NCI-H446 treated with DMSO at 0.1 percent for 48 hours (cell line): ENCODE results near the gene ERO1A.
A peak's percentile ranks its signal among the peaks of the same experiment; 100 is the strongest.

Experiments used
- DNase-seq: peaks from one replicate; lab custom pipeline; 2025; lab: John Stamatoyannopoulos, UW

Gene ERO1A

GRCh38 chr14:52694761-52695480, 437 bp downstream of the ERO1A start:
- DNase-seq = no peak

DNA sequence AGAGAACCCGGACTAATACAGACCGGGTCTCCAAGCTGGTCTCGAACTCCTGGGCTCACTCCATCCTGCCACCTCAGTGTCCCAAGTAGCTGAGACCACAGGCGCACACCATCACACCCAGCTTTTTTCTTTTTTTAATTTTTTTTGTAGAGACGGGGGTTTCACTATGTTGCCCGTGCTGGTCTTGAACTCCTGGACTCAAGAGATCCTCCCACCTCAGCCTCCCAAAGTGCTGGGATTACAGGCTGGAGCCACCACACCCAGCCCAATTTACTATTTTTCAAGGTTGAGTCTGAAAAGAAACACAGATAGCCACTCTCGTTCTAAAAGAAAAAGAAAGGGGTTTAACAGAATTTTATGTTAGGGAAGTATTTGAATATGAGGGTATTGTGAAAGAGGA, 1.8 kb downstream of the ERO1A start:
- DNase-seq = no peak

DNA sequence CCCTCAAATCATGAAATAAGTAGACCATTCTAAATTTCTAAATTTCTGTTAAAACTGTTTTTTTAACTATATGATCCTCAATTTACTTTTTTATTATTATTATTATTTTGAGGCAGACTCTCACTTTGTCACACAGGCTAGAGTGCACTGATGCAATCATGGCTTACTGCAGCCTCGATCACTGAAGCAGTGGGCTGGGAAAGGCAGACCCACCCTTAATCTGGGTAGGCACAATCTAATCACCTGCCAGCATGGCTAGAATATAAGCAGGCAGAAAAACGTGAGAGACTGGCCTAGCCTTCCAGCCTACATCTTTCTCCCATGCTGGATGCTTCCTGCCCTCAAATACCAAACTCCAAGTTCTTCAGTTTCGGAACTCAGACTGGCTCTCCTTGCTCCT, 2.3 kb downstream of the ERO1A start:
- DNase-seq = no peak

DNA sequence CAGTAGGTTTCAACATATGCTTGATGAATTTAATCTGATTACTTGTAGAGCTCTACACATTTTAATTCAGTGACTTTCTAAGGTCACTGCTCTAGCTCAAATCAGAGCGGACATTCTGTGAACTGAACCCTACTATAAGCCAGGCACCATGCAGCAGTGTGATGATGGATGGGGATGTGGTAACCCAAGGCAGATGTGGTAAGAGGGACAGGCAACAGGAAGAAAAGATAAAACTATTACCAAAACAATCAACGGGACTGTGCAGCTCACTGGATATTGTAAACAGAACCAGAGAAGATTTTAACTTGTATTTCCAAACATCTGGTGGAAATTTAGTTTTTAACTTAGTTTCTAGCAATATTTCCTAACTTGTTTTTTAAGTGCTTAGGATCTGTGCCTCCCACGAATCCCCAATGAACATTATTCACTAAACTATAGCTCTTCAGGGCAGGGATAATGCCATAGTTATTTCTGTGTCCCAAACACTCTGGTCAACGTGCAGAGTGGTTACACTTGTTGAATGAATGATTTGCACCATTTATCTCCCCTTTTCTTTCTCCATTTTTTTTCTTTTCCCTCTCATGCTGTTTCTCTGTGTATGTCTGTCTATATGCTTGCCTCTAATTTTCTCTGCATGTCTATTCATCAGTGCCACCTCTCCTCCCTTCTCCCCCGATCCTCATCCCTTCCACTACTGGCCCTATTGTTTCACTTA, 3.0 kb downstream of the ERO1A start:
- no peak for DNase-seq

DNA sequence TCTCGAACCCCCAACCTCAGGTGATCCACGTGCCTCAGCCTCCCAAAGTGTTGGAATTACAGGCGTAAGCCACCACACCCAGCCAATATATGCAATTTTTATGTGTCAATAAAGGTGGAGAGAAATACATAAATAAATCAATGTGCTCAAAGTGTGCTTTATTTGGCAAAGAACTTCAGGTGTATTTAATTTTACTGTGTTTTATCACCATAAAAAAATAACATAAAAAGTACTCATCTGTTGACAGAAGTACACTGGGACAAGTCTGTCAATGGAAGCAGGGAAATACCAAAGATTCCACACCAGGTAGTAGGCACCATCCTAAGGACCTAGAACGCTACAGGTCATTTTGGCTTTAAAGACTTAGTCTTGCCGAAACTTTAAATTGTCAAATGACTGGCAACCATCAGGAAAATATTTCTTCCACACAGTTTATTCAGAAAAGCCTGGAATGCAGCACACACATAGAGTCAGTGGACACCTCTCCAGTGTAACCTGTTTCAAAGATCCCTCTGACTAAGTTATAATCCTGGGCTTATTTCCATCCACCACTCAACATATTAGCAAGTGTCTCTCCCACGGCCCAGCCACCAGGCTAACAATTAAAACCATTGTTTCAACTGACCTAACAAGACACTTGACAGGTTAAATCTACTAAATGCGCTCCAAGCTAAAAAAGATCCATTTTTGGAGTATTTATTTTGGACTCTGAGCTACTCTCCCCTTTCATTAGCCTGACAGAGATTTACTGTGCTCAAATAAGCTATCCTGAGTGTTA, 4.2 kb downstream of the ERO1A start:
- DNase-seq = no peak

- DNase-seq = no peak
Observed at GRCh38 chr14:52686176-52686575, 9.2 kb downstream of the ERO1A start.

DNA sequence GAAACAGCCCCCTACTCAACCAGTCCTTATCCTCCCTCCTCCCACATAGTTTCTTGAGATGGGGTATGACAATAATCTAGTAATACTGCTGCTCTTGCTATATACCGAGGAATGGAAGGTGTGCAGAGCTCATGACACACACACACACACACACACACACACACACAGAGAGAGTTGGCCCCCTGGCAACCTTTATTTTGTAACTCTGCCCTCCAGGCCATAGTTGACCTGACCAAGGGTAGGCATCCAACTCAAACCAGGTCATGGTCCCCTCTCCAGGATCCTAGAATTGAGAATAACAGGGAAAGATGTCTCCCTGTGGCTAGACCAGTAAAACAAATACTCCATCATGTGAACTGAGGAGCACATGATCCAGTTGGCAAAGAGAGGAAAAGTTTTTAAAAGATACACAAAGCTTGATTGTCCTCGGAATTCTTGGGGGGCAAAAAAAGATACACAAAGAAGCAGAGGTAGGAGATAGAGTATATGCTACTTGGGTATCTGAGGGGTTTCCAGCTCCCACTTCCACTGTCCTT, 11.3 kb downstream of the ERO1A start:
- no peak for DNase-seq

DNA sequence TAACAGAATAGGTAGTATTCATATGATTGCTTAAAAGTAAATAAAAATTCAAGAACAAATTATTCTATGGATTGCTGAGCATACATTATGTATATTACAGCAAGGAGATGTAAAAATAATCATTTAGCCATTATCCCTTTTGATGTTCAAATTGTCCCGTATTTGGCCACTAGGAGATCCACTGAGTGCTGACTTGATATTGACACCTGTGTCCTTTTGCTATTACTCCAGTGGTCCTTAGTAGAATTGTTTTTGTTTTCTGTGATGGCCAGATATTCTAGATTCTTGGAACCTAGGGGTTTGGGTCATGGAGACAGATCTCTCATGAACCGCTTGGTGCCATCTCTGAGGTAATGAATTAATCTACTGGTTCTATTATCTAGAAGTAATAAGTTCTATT, 16.8 kb downstream of the ERO1A start:
- no peak for DNase-seq

DNA sequence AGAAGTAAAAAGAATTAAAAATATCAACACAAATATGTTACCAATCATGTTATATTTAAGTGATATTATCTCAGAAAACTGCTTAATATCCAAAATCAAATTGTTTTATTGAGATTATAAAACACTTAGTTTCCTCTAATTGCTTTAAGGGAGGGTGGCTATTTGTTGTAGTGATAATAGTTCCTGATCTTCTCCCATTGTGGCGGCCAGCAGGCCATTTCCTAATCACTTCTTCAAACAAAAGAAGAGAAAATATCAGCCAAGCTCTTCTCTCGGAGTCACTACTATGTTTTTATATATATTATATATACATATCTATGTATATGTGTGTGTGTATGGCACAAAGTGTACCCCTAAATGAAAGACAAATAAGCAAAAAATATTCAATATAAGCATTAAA, 31.5 kb downstream of the ERO1A start:
- DNase-seq = no peak

- no peak for DNase-seq
Observed at GRCh38 chr14:52661314-52661713, 34.0 kb downstream of the ERO1A start.

GRCh38 chr14:52660832-52661231, 34.5 kb downstream of the ERO1A start:
- no peak for DNase-seq

- DNase-seq = no peak
Observed at GRCh38 chr14:52660325-52660724, 35.0 kb downstream of the ERO1A start.

GRCh38 chr14:52656905-52657304, 38.5 kb downstream of the ERO1A start:
- DNase-seq = no peak

- DNase-seq = no peak
Observed at GRCh38 chr14:52650774-52651173, 44.6 kb downstream of the ERO1A start.

- DNase-seq = no peak
Observed at GRCh38 chr14:52649511-52649910, 45.8 kb downstream of the ERO1A start.

DNA sequence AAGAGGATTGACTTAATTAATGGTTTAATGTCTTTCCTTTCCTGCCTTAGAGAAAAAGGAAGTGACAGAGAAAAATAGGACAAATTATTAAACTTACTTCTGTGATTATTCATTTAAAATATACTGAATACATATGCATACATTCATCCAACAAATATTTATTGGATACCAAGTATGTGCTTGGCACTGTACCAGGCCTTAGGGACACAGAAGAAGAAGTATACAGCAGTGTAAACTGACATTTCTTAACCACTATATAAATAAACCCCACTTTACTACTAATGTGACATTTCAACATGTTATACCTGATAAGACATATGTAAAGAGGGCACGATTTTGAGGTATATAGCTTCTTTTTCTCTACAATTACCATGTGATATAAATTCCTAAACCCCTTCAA, 53.6 kb downstream of the ERO1A start:
- DNase-seq = no peak

- no peak for DNase-seq
Observed at GRCh38 chr14:52640137-52640536, 55.2 kb downstream of the ERO1A start.

DNA sequence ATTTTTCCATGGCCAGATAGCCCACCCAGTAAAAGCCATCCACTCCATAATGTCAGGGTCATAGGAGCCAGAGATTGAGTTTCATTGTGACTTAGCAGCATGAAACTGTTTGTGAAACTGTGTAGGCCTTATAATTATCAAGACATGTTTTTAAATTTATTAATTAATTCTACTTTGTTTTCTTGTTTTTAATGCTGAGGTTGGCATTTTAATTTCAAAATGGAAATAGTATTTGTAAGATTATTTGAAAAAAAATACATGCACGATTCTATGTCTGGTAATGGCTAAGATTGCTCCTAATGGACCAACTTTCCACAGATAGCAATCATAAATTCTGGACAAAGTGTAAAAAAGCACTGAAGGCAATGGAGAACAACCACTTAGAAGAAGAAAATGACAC, 75.7 kb downstream of the ERO1A start:
- no peak for DNase-seq

DNA sequence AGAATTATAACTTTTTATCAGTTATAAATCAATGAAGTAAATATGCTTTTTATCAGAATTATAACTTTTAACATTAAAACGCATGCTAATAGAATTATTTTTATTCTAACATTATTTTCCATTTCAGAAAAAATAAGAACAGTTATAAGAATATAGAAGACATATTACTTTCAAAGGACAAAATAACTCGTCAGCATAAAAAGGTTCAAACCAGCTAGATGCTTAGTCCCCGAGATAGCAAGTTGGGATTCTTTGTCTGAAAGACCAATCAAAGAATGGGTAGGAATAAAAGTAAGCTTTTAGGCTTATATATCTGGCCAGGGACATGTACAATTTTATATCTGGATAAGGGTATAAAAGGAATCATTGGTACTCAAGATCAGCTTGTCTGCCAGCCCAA, 76.8 kb downstream of the ERO1A start:
- no peak for DNase-seq

DNA sequence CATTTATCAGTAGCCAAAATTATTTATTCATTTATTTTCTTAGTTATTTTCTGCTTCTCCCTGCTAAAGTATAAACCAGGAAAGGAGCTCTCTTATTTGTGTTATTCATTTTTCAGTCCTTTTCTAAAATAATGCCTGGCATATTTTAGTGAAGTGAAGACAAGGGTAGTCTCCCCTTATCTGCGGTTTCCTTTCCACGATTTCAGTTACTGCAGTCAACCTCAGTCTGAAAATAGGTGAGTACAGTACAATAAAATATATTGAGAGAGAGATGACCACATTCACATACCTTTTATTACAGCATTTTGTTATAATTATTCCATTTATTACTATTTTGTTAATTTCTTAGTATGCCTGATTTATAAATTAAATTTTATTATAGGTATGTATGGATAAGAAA, 85.2 kb downstream of the ERO1A start:
- no peak for DNase-seq

GRCh38 chr14:52609445-52610044, 85.8 kb downstream of the ERO1A start:
- DNase-seq = no peak

DNA sequence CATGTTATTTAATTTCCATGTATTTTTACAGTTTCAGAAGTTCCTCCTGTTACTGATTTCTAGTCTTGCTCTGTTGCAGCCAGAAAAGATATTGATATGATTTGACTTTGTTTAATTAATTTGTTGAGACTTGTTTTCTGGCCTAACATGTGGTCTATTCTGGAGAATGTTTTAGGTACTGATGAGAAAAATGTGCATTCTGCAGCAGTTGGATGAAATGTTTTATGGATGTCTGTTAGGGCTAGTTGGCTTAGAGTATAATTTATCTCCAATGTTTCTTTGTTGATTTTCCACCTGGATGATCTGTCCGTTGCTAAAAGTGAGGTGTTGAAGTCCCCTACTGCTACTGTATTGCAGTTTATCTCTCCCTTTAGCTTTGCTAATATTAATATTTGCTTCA, 88.3 kb downstream of the ERO1A start:
- DNase-seq = peak; percentile 37
